GM19238 (cell line): ENCODE measurements around the gene AFDN.

Source experiments
- DNase-seq: peaks from one replicate; pipeline ENCODE4 v3.0.0; 2011; ENCODE audit warnings: low spot score; ENCODE audit not compliant: insufficient read length

The AFDN gene

GRCh38 chr6:167817016-167817415 lies 9.7 kb upstream of the AFDN start:
- DNase-seq = no peak

- DNase-seq = no peak
These were observed 9.0 kb upstream of the AFDN start for GRCh38 chr6:167817729-167818128.

DNA sequence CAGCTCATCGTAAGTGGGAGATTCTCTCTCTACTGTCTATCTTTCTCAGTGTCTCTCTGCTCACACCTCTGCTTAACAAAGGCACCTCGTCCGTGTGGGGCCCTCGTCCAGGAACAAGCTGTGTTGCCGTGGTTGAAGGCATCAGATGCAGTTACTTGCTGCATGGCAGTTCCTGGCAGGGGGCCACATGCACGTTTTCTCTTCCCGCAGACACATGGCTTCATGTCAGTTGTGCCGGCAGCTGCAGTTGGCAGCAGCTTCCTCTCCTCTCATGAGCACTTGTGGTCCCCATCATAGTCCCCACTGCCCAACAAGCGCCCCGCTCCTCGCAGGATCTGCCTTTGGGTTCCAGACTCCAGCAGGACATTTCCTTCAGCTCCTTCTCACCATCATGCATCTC lies 7.1 kb upstream of the AFDN start:
- no peak for DNase-seq

DNA sequence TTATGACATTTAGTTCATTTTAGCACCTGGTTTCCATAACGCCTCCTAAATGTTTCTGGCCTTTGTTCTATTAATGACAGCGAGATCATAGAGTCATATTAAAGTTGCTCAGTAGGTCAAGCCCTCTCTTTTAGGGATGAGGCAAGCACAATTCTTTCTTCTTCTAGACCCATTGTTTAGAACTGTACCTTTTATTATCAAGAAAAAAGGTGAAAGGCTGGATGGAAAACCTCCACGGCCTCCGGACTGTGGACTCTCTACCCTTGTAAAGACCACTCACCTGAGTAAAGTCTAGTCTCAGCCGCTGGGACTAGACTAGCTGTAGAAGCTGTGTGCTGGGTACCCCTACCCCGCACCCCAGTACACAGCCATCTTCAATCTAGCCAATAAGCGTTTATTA lies 6.0 kb upstream of the AFDN start:
- DNase-seq = no peak

DNA sequence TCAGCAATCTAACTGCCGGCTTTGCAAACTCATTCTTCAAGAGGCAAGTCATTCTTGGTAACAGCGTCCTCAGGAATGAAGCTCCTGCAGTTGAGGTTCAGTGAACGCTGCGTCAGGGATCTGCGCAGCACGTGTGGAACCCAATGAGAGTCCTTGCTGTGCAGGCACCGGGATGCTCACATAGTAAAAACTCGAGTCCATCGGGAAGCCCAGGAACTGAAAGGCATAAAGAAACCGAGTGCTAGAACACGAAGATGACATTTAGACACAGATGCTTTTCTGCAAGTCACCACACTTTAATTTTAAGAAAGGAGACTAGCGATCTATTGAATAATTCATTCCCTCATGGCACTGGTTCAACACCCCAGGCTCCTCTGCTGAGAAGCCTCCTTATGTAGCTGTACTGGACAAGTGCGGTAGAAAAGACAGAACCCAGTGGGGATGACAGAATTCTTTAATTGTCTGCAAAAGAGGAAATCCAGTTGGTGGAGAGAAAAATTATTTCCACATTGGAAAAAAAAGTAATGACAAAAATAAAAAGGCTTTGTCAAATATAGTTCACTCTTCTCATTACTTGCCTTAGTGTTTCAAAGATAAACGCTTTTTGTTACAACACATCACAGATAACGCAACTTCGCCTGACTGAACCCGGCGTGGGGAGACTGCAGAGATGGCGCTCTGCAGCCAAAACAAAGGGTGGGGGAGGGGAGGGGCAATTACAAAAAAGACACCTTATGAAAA lies 1.9 kb upstream of the AFDN start:
- DNase-seq = no peak

DNA sequence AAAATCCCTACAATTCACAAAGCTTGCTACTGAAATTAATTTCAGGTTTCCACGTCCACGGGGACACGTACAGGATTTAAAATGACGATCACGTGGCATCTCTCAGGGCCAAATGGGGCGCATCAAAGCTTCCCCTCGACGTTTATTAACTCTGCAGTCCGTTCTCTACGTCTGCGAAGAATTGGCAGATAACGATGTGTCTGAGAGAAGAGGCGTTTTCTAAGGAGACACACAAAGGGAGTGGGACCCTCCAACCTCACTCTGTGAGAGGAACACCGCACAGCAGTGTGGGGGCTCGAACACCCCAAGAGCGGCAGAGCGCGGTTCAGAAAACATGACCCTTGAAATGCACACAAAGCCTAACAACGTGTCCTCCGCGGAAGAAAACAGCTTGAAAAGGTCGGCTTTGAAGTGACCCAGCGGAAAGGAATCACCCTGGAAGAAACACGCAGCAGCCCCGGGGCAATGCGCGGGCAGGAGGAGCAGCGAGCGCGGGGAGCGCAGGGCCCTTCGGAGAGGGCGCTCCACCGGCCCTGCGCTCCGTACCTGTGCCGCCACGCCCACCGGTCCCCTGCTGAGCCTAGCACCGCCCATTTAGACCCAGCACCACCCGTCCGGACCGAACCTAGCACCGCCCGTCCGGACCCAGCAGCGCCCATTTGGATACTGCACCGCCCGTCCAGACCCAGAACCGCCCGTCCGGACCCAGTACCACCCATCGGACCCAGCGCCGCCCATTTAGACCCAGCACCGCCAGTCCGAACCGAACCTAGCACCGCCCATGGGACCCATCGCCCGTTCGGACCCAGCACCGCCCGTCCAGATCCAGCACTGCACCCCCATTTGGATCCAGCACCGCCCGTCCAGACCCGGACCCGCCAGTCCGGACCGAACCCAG lies 1.1 kb upstream of the AFDN start:
- peak; percentile 40 for DNase-seq

- DNase-seq = peak; percentile 74
These were observed 348 bp upstream of the AFDN start for GRCh38 chr6:167826230-167826895.

- peak; percentile 27 for DNase-seq
These were observed 1.0 kb downstream of the AFDN start for GRCh38 chr6:167827583-167828324.

- DNase-seq = no peak
These were observed 1.7 kb downstream of the AFDN start for GRCh38 chr6:167828325-167828956.

GRCh38 chr6:167829513-167829912 lies 2.8 kb downstream of the AFDN start:
- no peak for DNase-seq

GRCh38 chr6:167831281-167831828 lies 4.6 kb downstream of the AFDN start:
- DNase-seq = no peak

GRCh38 chr6:167832497-167833395 lies 6.0 kb downstream of the AFDN start:
- DNase-seq = no peak

DNA sequence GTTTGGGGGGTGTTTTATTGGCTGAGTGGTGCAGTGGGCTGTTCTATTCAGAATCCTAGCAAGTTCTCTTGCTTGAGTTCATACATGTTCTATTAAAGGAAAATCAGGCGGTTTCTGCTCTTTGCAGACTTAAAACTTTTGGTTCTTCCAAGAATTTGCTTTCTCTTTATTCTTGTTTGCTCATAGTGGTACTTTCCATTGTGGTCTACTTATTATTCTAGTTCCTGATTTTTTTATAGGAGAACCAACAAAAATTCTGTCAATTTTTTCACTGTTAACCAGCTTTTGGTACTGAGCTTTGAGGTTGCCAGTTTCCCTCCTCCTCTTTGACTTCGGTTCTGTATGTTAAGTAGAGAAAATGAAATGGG lies 6.7 kb downstream of the AFDN start:
- no peak for DNase-seq

- DNase-seq = no peak
These were observed 8.5 kb downstream of the AFDN start for GRCh38 chr6:167835260-167835659.

DNA sequence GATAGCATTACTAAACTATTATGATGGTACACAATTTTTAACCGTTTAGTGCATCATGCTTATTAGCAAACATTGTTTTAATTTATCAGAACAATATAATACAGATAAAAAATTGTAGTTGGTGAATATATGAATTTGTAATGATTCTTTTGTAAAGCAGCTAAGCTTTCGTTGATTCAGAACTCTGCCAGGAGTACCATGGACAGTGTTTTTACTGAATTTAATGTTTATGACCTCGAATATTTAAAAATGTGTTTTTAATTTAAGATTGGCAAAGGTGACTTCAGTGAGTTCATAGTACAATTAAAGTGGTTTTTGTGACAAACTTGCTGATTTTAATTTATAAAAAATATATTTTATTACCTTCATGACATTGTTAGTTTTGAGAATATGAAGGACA lies 10.0 kb downstream of the AFDN start:
- no peak for DNase-seq

GRCh38 chr6:167838207-167838748 lies 11.6 kb downstream of the AFDN start:
- no peak for DNase-seq

- no peak for DNase-seq
These were observed 12.6 kb downstream of the AFDN start for GRCh38 chr6:167839343-167839742.

- DNase-seq = no peak
These were observed 13.0 kb downstream of the AFDN start for GRCh38 chr6:167839755-167840154.

DNA sequence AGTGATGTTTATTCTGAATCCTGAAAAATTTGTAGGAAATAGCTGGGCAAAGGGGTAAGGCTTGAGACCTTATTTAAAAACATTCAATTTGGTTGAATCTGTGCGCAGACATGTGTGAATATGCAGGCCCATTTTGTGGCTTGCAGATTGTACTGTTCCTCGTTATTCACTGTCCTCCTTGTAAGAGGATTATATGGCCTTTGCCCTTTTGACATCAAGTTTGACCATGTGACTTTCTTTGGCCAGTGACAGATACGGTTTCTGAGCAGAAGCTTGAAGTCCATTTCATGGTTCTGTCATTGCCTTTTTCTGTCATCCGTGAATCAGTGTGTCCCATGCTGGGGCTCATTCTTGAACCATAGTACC lies 13.4 kb downstream of the AFDN start:
- no peak for DNase-seq
